SH-SY5Y (cell line): Measurements from ENCODE around the gene RAX.

Experiments
- GATA2 ChIP-seq: IDR thresholded peaks from 2 replicates; pipeline ENCODE4 v1.6.1; 2011; ENCODE audit warnings: mild to moderate bottlenecking, low read depth, low read length
- GATA3 ChIP-seq: IDR thresholded peaks from 2 replicates; pipeline ENCODE4 v1.6.1; 2011; ENCODE audit warnings: low read depth, mild to moderate bottlenecking, low read length, moderate library complexity

GRCh38 chr18:59286341-59286740 lies 13.1 kb upstream of the RAX start:
- TF ChIP-seq GATA3 (no peak), GATA2 (no peak)
